WTC11 (cell line): ENCODE results near the gene PRSS8.

Experiments
- FOXJ3 ChIP-seq: sonication (generic); formaldehyde crosslinking; IDR thresholded peaks from 2 replicates; pipeline ENCODE4 v1.9.0; 2021; ENCODE audit warnings: missing genetic modification reagents, mild to moderate bottlenecking, borderline replicate concordance
- NFYB ChIP-seq: sonication (generic); formaldehyde crosslinking; conservative IDR thresholded peaks from 2 replicates; pipeline ENCODE4 v1.8.0; 2022; ENCODE audit warnings: low read depth, missing genetic modification reagents
- NR3C1 ChIP-seq: sonication (generic); formaldehyde crosslinking; conservative IDR thresholded peaks from 2 replicates; pipeline ENCODE4 v1.8.1; 2023; ENCODE audit warnings: low read depth, mild to moderate bottlenecking, missing genetic modification reagents
- PRRX2 ChIP-seq: fragments of 250-450 bp; sonication (Bioruptor Pico); IDR thresholded peaks from 2 replicates; pipeline ENCODE4 v1.8.0; 2021; ENCODE audit warnings: mild to moderate bottlenecking
- SMAD3 ChIP-seq: sonication (generic); formaldehyde crosslinking; IDR thresholded peaks from 2 replicates; pipeline ENCODE4 v1.8.0; 2022; ENCODE audit warnings: missing genetic modification reagents, mild to moderate bottlenecking, borderline replicate concordance
- TEAD4 ChIP-seq: sonication (generic); formaldehyde crosslinking; IDR thresholded peaks from 2 replicates; pipeline ENCODE4 v1.8.0; 2022; ENCODE audit warnings: mild to moderate bottlenecking, missing genetic modification reagents
- TF ChIP-seq, protein P1 (sequence below): fragments of 200-600 bp; IDR thresholded peaks from 2 replicates; pipeline ENCODE4 v1.8.0; 2022; ENCODE audit warnings: antibody characterized with exemption
- TF ChIP-seq, protein P2 (sequence below): sonication (generic); formaldehyde crosslinking; IDR thresholded peaks from 2 replicates; pipeline ENCODE4 v1.8.1; 2022; ENCODE audit warnings: mild to moderate bottlenecking, missing genetic modification reagents, moderate library complexity, borderline replicate concordance
- TF ChIP-seq, protein P3 (sequence below): sonication (generic); formaldehyde crosslinking; IDR thresholded peaks from 2 replicates; pipeline ENCODE4 v1.8.0; 2022; ENCODE audit warnings: mild to moderate bottlenecking, missing genetic modification reagents
- TF ChIP-seq, protein P4 (sequence below): sonication (generic); formaldehyde crosslinking; conservative IDR thresholded peaks from 2 replicates; pipeline ENCODE4 v1.8.1; 2022; ENCODE audit warnings: mild to moderate bottlenecking, missing genetic modification reagents
- TF ChIP-seq, protein P5 (sequence below): sonication (generic); formaldehyde crosslinking; IDR thresholded peaks from 2 replicates; pipeline ENCODE4 v1.8.1; 2023; ENCODE audit warnings: mild to moderate bottlenecking, missing genetic modification reagents, moderate library complexity
- TF ChIP-seq, protein P6 (sequence below): fragments of 250-450 bp; sonication (Bioruptor Pico); IDR thresholded peaks from 2 replicates; pipeline ENCODE4 v1.9.0; 2021; ENCODE audit warnings: mild to moderate bottlenecking

DNA sequence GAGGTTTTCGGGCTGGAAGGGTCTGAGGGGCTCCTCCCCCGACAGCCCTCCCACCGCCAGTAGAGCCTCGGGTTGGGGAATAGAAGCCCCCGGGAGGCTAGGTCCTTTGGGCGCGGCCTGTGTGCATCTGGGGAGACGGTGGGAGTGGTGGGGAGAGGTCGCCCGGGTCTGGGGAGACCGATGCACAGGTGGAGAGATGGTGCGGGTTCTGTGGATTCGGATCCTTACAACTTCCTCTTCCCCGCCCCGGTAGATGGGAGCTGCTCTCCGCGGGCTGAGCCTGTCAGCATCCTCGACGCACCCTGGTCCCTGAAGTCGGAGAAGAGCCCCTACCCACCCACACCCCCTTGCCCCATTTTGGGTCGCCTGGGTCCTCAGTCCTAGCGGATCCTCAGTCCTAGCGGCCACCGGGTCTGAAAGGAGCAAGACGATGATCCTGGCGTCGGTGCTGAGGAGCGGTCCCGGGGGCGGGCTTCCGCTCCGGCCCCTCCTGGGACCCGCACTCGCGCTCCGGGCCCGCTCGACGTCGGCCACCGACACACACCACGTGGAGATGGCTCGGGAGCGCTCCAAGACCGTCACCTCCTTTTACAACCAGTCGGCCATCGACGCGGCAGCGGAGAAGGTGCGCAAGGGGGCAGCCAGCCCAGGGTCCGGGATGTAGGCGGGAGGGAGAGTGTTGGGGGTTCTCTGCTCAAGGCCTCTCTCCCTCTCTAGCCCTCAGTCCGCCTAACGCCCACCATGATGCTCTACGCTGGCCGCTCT lies 26.6 kb downstream of the PRSS8 start:
- TF ChIP-seq, protein P1, sequence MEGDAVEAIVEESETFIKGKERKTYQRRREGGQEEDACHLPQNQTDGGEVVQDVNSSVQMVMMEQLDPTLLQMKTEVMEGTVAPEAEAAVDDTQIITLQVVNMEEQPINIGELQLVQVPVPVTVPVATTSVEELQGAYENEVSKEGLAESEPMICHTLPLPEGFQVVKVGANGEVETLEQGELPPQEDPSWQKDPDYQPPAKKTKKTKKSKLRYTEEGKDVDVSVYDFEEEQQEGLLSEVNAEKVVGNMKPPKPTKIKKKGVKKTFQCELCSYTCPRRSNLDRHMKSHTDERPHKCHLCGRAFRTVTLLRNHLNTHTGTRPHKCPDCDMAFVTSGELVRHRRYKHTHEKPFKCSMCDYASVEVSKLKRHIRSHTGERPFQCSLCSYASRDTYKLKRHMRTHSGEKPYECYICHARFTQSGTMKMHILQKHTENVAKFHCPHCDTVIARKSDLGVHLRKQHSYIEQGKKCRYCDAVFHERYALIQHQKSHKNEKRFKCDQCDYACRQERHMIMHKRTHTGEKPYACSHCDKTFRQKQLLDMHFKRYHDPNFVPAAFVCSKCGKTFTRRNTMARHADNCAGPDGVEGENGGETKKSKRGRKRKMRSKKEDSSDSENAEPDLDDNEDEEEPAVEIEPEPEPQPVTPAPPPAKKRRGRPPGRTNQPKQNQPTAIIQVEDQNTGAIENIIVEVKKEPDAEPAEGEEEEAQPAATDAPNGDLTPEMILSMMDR: no peak
- TF ChIP-seq, protein P2, sequence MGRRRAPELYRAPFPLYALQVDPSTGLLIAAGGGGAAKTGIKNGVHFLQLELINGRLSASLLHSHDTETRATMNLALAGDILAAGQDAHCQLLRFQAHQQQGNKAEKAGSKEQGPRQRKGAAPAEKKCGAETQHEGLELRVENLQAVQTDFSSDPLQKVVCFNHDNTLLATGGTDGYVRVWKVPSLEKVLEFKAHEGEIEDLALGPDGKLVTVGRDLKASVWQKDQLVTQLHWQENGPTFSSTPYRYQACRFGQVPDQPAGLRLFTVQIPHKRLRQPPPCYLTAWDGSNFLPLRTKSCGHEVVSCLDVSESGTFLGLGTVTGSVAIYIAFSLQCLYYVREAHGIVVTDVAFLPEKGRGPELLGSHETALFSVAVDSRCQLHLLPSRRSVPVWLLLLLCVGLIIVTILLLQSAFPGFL (CRISPR knock-in tag): no peak
- TF ChIP-seq, protein P3, sequence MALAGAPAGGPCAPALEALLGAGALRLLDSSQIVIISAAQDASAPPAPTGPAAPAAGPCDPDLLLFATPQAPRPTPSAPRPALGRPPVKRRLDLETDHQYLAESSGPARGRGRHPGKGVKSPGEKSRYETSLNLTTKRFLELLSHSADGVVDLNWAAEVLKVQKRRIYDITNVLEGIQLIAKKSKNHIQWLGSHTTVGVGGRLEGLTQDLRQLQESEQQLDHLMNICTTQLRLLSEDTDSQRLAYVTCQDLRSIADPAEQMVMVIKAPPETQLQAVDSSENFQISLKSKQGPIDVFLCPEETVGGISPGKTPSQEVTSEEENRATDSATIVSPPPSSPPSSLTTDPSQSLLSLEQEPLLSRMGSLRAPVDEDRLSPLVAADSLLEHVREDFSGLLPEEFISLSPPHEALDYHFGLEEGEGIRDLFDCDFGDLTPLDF: no peak
- TF ChIP-seq, protein P4, sequence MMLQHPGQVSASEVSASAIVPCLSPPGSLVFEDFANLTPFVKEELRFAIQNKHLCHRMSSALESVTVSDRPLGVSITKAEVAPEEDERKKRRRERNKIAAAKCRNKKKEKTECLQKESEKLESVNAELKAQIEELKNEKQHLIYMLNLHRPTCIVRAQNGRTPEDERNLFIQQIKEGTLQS: no peak
- TF ChIP-seq, protein P5, sequence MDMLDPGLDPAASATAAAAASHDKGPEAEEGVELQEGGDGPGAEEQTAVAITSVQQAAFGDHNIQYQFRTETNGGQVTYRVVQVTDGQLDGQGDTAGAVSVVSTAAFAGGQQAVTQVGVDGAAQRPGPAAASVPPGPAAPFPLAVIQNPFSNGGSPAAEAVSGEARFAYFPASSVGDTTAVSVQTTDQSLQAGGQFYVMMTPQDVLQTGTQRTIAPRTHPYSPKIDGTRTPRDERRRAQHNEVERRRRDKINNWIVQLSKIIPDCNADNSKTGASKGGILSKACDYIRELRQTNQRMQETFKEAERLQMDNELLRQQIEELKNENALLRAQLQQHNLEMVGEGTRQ: no peak
- TF ChIP-seq PRRX2 (CRISPR knock-in tag) (no peak), NR3C1 (CRISPR knock-in tag) (no peak), TEAD4 (CRISPR knock-in tag) (no peak), FOXJ3 (CRISPR knock-in tag) (no peak), NFYB (no peak), SMAD3 (CRISPR knock-in tag) (no peak)
- TF ChIP-seq, protein P6, sequence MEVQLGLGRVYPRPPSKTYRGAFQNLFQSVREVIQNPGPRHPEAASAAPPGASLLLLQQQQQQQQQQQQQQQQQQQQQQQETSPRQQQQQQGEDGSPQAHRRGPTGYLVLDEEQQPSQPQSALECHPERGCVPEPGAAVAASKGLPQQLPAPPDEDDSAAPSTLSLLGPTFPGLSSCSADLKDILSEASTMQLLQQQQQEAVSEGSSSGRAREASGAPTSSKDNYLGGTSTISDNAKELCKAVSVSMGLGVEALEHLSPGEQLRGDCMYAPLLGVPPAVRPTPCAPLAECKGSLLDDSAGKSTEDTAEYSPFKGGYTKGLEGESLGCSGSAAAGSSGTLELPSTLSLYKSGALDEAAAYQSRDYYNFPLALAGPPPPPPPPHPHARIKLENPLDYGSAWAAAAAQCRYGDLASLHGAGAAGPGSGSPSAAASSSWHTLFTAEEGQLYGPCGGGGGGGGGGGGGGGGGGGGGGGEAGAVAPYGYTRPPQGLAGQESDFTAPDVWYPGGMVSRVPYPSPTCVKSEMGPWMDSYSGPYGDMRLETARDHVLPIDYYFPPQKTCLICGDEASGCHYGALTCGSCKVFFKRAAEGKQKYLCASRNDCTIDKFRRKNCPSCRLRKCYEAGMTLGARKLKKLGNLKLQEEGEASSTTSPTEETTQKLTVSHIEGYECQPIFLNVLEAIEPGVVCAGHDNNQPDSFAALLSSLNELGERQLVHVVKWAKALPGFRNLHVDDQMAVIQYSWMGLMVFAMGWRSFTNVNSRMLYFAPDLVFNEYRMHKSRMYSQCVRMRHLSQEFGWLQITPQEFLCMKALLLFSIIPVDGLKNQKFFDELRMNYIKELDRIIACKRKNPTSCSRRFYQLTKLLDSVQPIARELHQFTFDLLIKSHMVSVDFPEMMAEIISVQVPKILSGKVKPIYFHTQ (CRISPR knock-in tag): no peak
